CD4-positive, alpha-beta T cell treated with Interferon alpha-2 for 1 hour (primary cell): ENCODE results near the gene ACE.

Experiments used
- DNase-seq, 2 donors: peaks; one replicate each; pipeline ENCODE4 v3.0.0-alpha.2; 2020 to 2022

ACE gene

GRCh38 chr17:63517825-63518534 lies 41.1 kb downstream of the ACE start:
- DNase-seq: no peak

- DNase-seq: no peak
These were observed 42.4 kb downstream of the ACE start for GRCh38 chr17:63519116-63519881.

GRCh38 chr17:63519972-63520882 lies 43.4 kb downstream of the ACE start:
- no peak for DNase-seq

- no peak for DNase-seq
These were observed 46.5 kb downstream of the ACE start, which contains the start of gene KCNH6 for GRCh38 chr17:63523253-63523855. Gene KCNH6 (plus strand): TSS chr17:63523358. CDS start chr17:63523414, 56 bp downstream.

- DNase-seq: no peak
These were observed 47.2 kb downstream of the ACE start for GRCh38 chr17:63524051-63524450.

GRCh38 chr17:63525190-63525946 lies 48.5 kb downstream of the ACE start:
- no peak for DNase-seq

GRCh38 chr17:63526861-63527260 lies 50.0 kb downstream of the ACE start:
- no peak for DNase-seq

- DNase-seq: no peak
These were observed 51.3 kb downstream of the ACE start for GRCh38 chr17:63528183-63528582.

GRCh38 chr17:63529711-63530556 lies 53.1 kb downstream of the ACE start:
- DNase-seq: no peak

GRCh38 chr17:63530557-63531021 lies 53.7 kb downstream of the ACE start:
- DNase-seq: no peak

GRCh38 chr17:63531022-63531965 lies 54.4 kb downstream of the ACE start:
- no peak for DNase-seq

- DNase-seq: no peak
These were observed 56.7 kb downstream of the ACE start for GRCh38 chr17:63533433-63534077.

GRCh38 chr17:63534078-63534570 lies 57.3 kb downstream of the ACE start:
- DNase-seq: no peak

GRCh38 chr17:63534816-63535455 lies 58.1 kb downstream of the ACE start:
- no peak for DNase-seq

- no peak for DNase-seq
These were observed 58.8 kb downstream of the ACE start for GRCh38 chr17:63535640-63536039.

GRCh38 chr17:63537001-63537400 lies 60.1 kb downstream of the ACE start:
- no peak for DNase-seq

GRCh38 chr17:63537991-63538692 lies 61.3 kb downstream of the ACE start:
- no peak for DNase-seq
